ENCODE results near the gene NXNL1. TPM values are rescaled to one million over a fixed set of nuclear protein-coding genes. Genes with fewer than 3 reads are reported as not detected.

Gene NXNL1
- total RNA-seq, 1 experiment from 2014 or later: not detected

- DNase-seq (ENCODE audit: low read depth, low spot score): no peak
- BruUV-seq (replicated peaks): no TSS peak
- ChIA-PET POLR2A (interaction anchor here (0.7 kb wide), 1 partner anchor 47 kb away, joined by 3 read pairs; no protein-coding TSS in a partner anchor), CTCF (no interaction called here)
- intact Hi-C loops (cut with micrococcal nuclease; ENCODE audit: unreplicated experiment) (no loop called here), in situ Hi-C loops (cut with HindIII; ENCODE audit: low pct_unique_long_range_greater_than_20kb, low sequenced_read_pairs) (no loop called here)
- Histone ChIP-seq H3K4me1 (ENCODE audit: control insufficient read depth, insufficient read depth, low read length) (no peaks in the 10 kb centered on the region), H3K27me3 (ENCODE audit: control insufficient read depth, insufficient read depth, low read length) (no peaks in the 10 kb centered on the region), H3K27ac (ENCODE audit: low read length) (no peak overlapping the region), H3K36me3 (ENCODE audit: control insufficient read depth, insufficient read depth, low read length) (no peaks in the 10 kb centered on the region), H3K9me3 (ENCODE audit: control insufficient read depth, insufficient read depth, low read depth, low read length) (no peaks in the 10 kb centered on the region), H3K4me3 (ENCODE audit: low read depth in 2 of 2, low read length in 2 of 2) (no peak overlapping the region)
- no peak for ATAC-seq
- TF ChIP-seq SIN3A (IDR thresholded peaks at IDR 0.05; ENCODE audit: borderline replicate concordance, insufficient read depth, low read depth, low read length) (no peak), TCF7L2 (IDR thresholded peaks at IDR 0.05; ENCODE audit: low read depth, low read length) (no peak), REST (IDR thresholded peaks at IDR 0.05; ENCODE audit: insufficient read depth in 1 of 2, low read depth in 2 of 2, low read length in 1 of 2) (no peak), CTCF (IDR thresholded peaks at IDR 0.05) (no peak), POLR2AphosphoS5 (IDR thresholded peaks at IDR 0.05; ENCODE audit: low read depth, low read length) (no peak)
Measured at GRCh38 chr19:17445526-17446165, 15.1 kb downstream of the NXNL1 start.

- H3K27me3 ChIP-seq (ENCODE audit: control insufficient read depth, insufficient read depth, low read length): no peaks in the 10 kb centered on the region
- H3K9me3 ChIP-seq (ENCODE audit: control insufficient read depth, insufficient read depth, low read depth, low read length): no peaks in the 10 kb centered on the region
- H3K4me3 ChIP-seq (ENCODE audit: low read depth in 2 of 2, low read length in 2 of 2): no peak overlapping the region
- POLR2A ChIA-PET: interaction anchor here (0.5 kb wide), 1 partner anchor 13 kb away, joined by 8 read pairs; no protein-coding TSS in a partner anchor
- no peak overlapping the region for H3K27ac ChIP-seq (ENCODE audit: low read length)
- in situ Hi-C loops (cut with HindIII; ENCODE audit: low pct_unique_long_range_greater_than_20kb, low sequenced_read_pairs) (no loop called here), intact Hi-C loops (cut with micrococcal nuclease; ENCODE audit: unreplicated experiment) (no loop called here)
- H3K4me1 ChIP-seq (ENCODE audit: control insufficient read depth, insufficient read depth, low read length): no peaks in the 10 kb centered on the region
- no TSS peak for BruUV-seq (replicated peaks)
- DNase-seq (ENCODE audit: low read depth, low spot score) (no peak), ATAC-seq (peak; percentile 71; the same call in 1 of the 2 replicates)
- CTCF ChIA-PET: interaction anchor here (0.6 to 1.2 kb wide), 9 partner anchors 12 to 325 kb away, joined by 3 to 17 read pairs (median 5); no protein-coding TSS in a partner anchor
- TF ChIP-seq TCF7L2 (IDR thresholded peaks at IDR 0.05; ENCODE audit: low read depth, low read length) (no peak), REST (IDR thresholded peaks at IDR 0.05; ENCODE audit: insufficient read depth in 1 of 2, low read depth in 2 of 2, low read length in 1 of 2) (no peak), CTCF (IDR thresholded peaks at IDR 0.05) (peak; percentile 38), SIN3A (IDR thresholded peaks at IDR 0.05; ENCODE audit: borderline replicate concordance, insufficient read depth, low read depth, low read length) (no peak)
- no peaks in the 10 kb centered on the region for H3K36me3 ChIP-seq (ENCODE audit: control insufficient read depth, insufficient read depth, low read length)
Measured at GRCh38 chr19:17441241-17442021, 19.3 kb downstream of the NXNL1 start.

Measured in Panc1 (cell line).